OCI-LY1 (cell line): ENCODE data around the gene ATP1A4.

ENCODE experiments used
- H2AFZ ChIP-seq: fragments of 200-600 bp; sonication (generic), shearing (Covaris generic); 2 replicates; pipeline ENCODE4 v1.6.0; 2014; ENCODE audit warnings: antibody characterized with exemption, mild to moderate bottlenecking, low read length
- H3F3A ChIP-seq: fragments of 200-600 bp; sonication (generic), shearing (Covaris generic); 2 replicates; pipeline ENCODE4 v1.6.0; 2014; ENCODE audit warnings: mild to moderate bottlenecking, antibody characterized with exemption, low read length, moderate library complexity; ENCODE audit not compliant: insufficient read depth
- H3K27ac ChIP-seq: fragments of 200-600 bp; sonication (generic); 2 replicates; pipeline ENCODE4 v1.5.1; 2014; ENCODE audit warnings: low read length, mixed run types, mild to moderate bottlenecking, low read depth; ENCODE audit not compliant: poor library complexity, severe bottlenecking
- H3K27me3 ChIP-seq: fragments of 200-600 bp; sonication (generic); 2 replicates; pipeline ENCODE4 v1.6.0; 2014; ENCODE audit warnings: antibody characterized with exemption, mild to moderate bottlenecking, low read length, moderate library complexity; ENCODE audit not compliant: insufficient read depth
- H3K36me3 ChIP-seq: fragments of 200-600 bp; sonication (generic); 2 replicates; pipeline ENCODE4 v1.6.1; 2014; ENCODE audit warnings: mild to moderate bottlenecking, antibody characterized with exemption, low read length, moderate library complexity, mixed read lengths; ENCODE audit not compliant: insufficient read depth
- H3K4me1 ChIP-seq: fragments of 200-600 bp; sonication (generic); 2 replicates; pipeline ENCODE4 v1.5.1; 2014; ENCODE audit warnings: mild to moderate bottlenecking, low read length, moderate library complexity; ENCODE audit not compliant: insufficient read depth, severe bottlenecking
- H3K4me2 ChIP-seq: fragments of 200-600 bp; sonication (generic), shearing (Covaris generic); 2 replicates; pipeline ENCODE4 v1.6.1; 2014; ENCODE audit warnings: low read length
- H3K4me3 ChIP-seq: fragments of 200-600 bp; sonication (generic); 2 replicates; pipeline ENCODE4 v1.5.1; 2014; ENCODE audit warnings: low read length, low read depth, mild to moderate bottlenecking, mixed read lengths; ENCODE audit not compliant: poor library complexity, severe bottlenecking
- H3K79me2 ChIP-seq: fragments of 200-600 bp; shearing (Covaris generic); 2 replicates; pipeline ENCODE4 v1.6.1; 2016; ENCODE audit warnings: mixed run types, low read length, mixed read lengths; ENCODE audit not compliant: insufficient read depth
- H3K9ac ChIP-seq: fragments of 200-600 bp; sonication (generic), shearing (Covaris generic); 2 replicates; pipeline ENCODE4 v1.6.1; 2014; ENCODE audit warnings: mild to moderate bottlenecking, low read length, mixed read lengths
- H3K9me2 ChIP-seq: fragments of 200-600 bp; sonication (generic), shearing (Covaris generic); 2 replicates; pipeline ENCODE4 v1.6.1; 2014; ENCODE audit warnings: low read depth, mild to moderate bottlenecking, low read length, mixed read lengths
- H3K9me3 ChIP-seq: fragments of 200-600 bp; shearing (Covaris generic); 2 replicates; pipeline ENCODE4 v1.6.1; 2014; ENCODE audit warnings: low read length, mixed read lengths
- H4K20me1 ChIP-seq: fragments of 200-600 bp; sonication (generic), shearing (Covaris generic); 2 replicates; pipeline ENCODE4 v1.6.0; 2016; ENCODE audit warnings: mild to moderate bottlenecking, low read length; ENCODE audit not compliant: insufficient read depth
- EZH2 ChIP-seq: fragments of 200-600 bp; sonication (generic), shearing (Covaris generic); IDR thresholded peaks from 2 replicates; pipeline ENCODE4 v1.8.0; 2017; ENCODE audit warnings: borderline replicate concordance, mixed run types, mild to moderate bottlenecking, antibody characterized with exemption, low read length, moderate library complexity, mixed read lengths
- TF ChIP-seq, protein P1 (sequence below): fragments of 200-600 bp; sonication (generic), shearing (Covaris generic); IDR thresholded peaks from 2 replicates; pipeline ENCODE4 v1.5.1; 2017; ENCODE audit warnings: mild to moderate bottlenecking, antibody characterized with exemption, low read length, moderate library complexity, mixed read lengths

Gene ATP1A4

DNA sequence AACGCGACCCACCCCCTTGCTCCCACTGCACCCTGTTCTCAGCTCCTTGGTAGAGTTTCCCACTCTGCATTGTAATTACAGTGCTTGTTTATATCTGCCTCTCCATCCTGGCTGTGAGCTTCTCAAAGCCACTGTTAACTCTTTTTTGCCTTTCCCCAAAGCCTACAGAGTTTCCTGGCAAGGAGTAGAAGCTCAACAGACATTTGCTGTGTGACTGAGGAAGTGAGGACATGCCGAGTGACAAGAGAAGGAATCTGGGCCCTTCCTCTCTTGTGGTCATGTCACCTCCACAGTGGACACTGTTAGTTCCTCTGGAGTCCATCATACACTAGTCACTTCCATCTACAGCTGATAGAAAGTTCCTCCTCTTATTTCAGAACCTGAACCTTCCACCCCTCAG is 46.9 kb upstream of the ATP1A4 start:
- no peaks in the 10 kb centered on the region for H4K20me1 ChIP-seq
- no peak overlapping the region for H3K27ac ChIP-seq
- H3K4me3 ChIP-seq: no peak overlapping the region
- no peaks in the 10 kb centered on the region for H3K27me3 ChIP-seq
- TF ChIP-seq, protein P1, sequence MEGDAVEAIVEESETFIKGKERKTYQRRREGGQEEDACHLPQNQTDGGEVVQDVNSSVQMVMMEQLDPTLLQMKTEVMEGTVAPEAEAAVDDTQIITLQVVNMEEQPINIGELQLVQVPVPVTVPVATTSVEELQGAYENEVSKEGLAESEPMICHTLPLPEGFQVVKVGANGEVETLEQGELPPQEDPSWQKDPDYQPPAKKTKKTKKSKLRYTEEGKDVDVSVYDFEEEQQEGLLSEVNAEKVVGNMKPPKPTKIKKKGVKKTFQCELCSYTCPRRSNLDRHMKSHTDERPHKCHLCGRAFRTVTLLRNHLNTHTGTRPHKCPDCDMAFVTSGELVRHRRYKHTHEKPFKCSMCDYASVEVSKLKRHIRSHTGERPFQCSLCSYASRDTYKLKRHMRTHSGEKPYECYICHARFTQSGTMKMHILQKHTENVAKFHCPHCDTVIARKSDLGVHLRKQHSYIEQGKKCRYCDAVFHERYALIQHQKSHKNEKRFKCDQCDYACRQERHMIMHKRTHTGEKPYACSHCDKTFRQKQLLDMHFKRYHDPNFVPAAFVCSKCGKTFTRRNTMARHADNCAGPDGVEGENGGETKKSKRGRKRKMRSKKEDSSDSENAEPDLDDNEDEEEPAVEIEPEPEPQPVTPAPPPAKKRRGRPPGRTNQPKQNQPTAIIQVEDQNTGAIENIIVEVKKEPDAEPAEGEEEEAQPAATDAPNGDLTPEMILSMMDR: no peak
- no peak for TF ChIP-seq EZH2
- no peaks in the 10 kb centered on the region for H3K9me3 ChIP-seq
- H3K4me1 ChIP-seq: peaks cover 10% of the 10 kb centered on the region
- no peak overlapping the region for H2AFZ ChIP-seq
- no peak overlapping the region for H3K4me2 ChIP-seq
- H3K79me2 ChIP-seq: no peaks in the 10 kb centered on the region
- H3K9me2 ChIP-seq: no peaks in the 10 kb centered on the region
- H3K9ac ChIP-seq: no peak overlapping the region
- H3F3A ChIP-seq: no peaks in the 10 kb centered on the region
- no peaks in the 10 kb centered on the region for H3K36me3 ChIP-seq

DNA sequence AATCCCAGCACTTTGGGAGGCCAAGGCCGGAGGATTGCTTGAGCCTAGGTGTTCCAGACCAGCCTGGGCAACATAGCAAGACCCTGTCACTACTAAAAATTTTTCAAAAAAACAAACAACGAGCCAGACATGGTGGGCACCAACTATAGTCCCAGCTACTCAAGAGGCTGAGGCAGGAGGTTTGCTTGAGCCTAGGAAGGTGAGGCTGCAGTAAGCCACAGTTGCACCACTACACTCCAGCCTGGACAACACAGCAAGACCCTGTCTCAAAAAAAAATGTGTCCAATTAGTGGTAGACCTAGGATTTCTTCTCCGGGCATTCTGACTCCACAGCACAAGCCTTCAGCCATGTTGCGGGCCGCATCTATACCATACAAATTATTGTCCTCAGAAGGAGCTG is 46.2 kb upstream of the ATP1A4 start:
- no peaks in the 10 kb centered on the region for H3K79me2 ChIP-seq

DNA sequence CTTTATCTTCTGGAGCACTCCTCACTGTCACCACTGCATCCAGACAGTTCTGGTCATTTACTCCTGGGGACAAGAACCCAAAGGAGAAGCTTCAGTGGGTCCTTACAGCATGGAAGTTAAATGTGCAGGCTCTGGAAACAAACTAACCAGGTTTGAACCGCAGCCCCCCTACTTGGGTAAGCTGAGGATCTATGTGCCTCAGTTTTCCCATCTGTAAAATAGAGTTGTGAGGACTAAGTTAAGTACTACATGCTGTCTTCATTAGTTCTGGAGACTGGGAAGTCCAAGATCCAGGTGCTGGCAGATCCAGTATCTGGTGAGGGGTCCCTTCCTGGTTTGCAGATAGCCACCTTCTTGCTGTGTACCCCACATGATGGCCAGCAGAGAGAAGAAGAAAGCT is 43.9 kb upstream of the ATP1A4 start:
- H4K20me1 ChIP-seq: no peaks in the 10 kb centered on the region
- H3K79me2 ChIP-seq: no peaks in the 10 kb centered on the region
- TF ChIP-seq EZH2: no peak
- TF ChIP-seq, protein P1: no peak
- no peak overlapping the region for H3K27ac ChIP-seq
- no peaks in the 10 kb centered on the region for H3K4me1 ChIP-seq
- no peaks in the 10 kb centered on the region for H3F3A ChIP-seq
- H3K9me2 ChIP-seq: no peaks in the 10 kb centered on the region
- H2AFZ ChIP-seq: no peak overlapping the region
- H3K27me3 ChIP-seq: no peaks in the 10 kb centered on the region
- no peaks in the 10 kb centered on the region for H3K9me3 ChIP-seq
- H3K36me3 ChIP-seq: no peaks in the 10 kb centered on the region
- H3K4me3 ChIP-seq: no peak overlapping the region
- H3K4me2 ChIP-seq: no peak overlapping the region
- H3K9ac ChIP-seq: no peak overlapping the region

More for the DNA sequence above, 46.2 kb upstream of the ATP1A4 start:
- H3K4me3 ChIP-seq: no peak overlapping the region
- no peak for TF ChIP-seq EZH2
- TF ChIP-seq, protein P1: no peak
- no peak overlapping the region for H3K9ac ChIP-seq
- H3K27me3 ChIP-seq: no peaks in the 10 kb centered on the region
- H3K9me3 ChIP-seq: no peaks in the 10 kb centered on the region
- no peak overlapping the region for H3K4me2 ChIP-seq
- H3K27ac ChIP-seq: no peak overlapping the region
- no peaks in the 10 kb centered on the region for H3K36me3 ChIP-seq
- no peaks in the 10 kb centered on the region for H3K9me2 ChIP-seq
- H3F3A ChIP-seq: no peaks in the 10 kb centered on the region
- no peak overlapping the region for H2AFZ ChIP-seq
- H3K4me1 ChIP-seq: peaks cover 9% of the 10 kb centered on the region
- no peaks in the 10 kb centered on the region for H4K20me1 ChIP-seq
